Measurements from ENCODE around the gene ZNF618.

GRCh38 chr9:114038724-114039313 lies 162.7 kb downstream of the ZNF618 start:
- TF ChIP-seq POLR2AphosphoS5 (IDR thresholded peaks at IDR 0.05): no peak
- TF ChIP-seq CTCF (IDR thresholded peaks at IDR 0.05): no peak
- TF ChIP-seq POLR2A (IDR thresholded peaks at IDR 0.05): no peak

Measured in prostate gland (tissue), 2 donors.